K562 (cell line): ENCODE data around the gene IP6K2. TPM values are rescaled to one million over a fixed set of nuclear protein-coding genes. Genes with fewer than 3 reads are reported as not detected.

Source experiments
- MGA ChIP-seq: fragments of 450-650 bp; IDR thresholded peaks from 2 replicates; pipeline ENCODE4 v1.6.1; 2016; ENCODE audit warnings: mild to moderate bottlenecking, moderate library complexity
- RBM34 ChIP-seq: fragments of 200-400 bp; formaldehyde crosslinking; IDR thresholded peaks from 2 replicates; pipeline ENCODE4 v1.6.1; 2018; ENCODE audit warnings: low read length, borderline replicate concordance; ENCODE audit not compliant: insufficient read depth
- REST ChIP-seq, 2 experiments: fragments of 450-650 bp; formaldehyde crosslinking in 1 of 2; IDR thresholded peaks; 2 replicates each; pipeline versions ENCODE4 v1.4.0 to v1.6.1; 2014 to 2020; ENCODE audit warnings: mild to moderate bottlenecking in 2 of 2, borderline replicate concordance in 1 of 2, low read depth in 1 of 2
- TCF7 ChIP-seq: sonication (generic); IDR thresholded peaks from 2 replicates; pipeline ENCODE4 v1.6.1; 2016; ENCODE audit warnings: antibody characterized with exemption, borderline replicate concordance
- ZNF12 ChIP-seq: sonication (generic); formaldehyde crosslinking; IDR thresholded peaks from 2 replicates; pipeline ENCODE4 v1.4.0; 2020; ENCODE audit warnings: mild to moderate bottlenecking, missing genetic modification reagents
- polyA plus RNA-seq, 8 experiments: library from polyadenylated mRNA; depleted of rRNA in 4 of 8; stranded (reverse) in 5 of 8; unstranded in 3 of 8; fragments of >200 nt; fragmentation: Nextera tagmentation in 2 of 8; fragmentation: Illumina TruSeq in 1 of 8; extraction: Ambion mirVana in 2 of 8; extraction: Trizol in 1 of 8; gene quantifications; 2 replicates each; pipeline versions ENCODE4 v1.2.1 to v1.2.3, GENCODE V29; 2011 to 2014; ENCODE audit warnings: inconsistent platforms in 1 of 8, missing spikeins in 1 of 8
- total RNA-seq, 7 experiments: library from RNA; depleted of rRNA in 6 of 7; stranded (reverse); fragments of >200 nt in 6 of 7; fragmentation: Illumina TruSeq in 2 of 7; extraction: Trizol in 2 of 7; gene quantifications; 2 replicates each; pipeline versions ENCODE4 v1.2.1 to v1.2.3, GENCODE V29; 2011 to 2021; ENCODE audit warnings: low replicate concordance in 1 of 7

The IP6K2 gene
- total and polyA plus RNA-seq, 9 of the 15 experiments (the other 6 are each of a cell fraction or from before 2014, with no cell fraction given), result 19.6 to 78.1 (median 48.0) TPM

- TF ChIP-seq REST (IDR thresholded peaks at IDR 0.05; ENCODE audit: borderline replicate concordance) (no peak), REST (CRISPR knock-in tag; IDR thresholded peaks at IDR 0.05; ENCODE audit: low read depth) (no peak), ZNF12 (CRISPR knock-in tag) (no peak), MGA (no peak), TCF7 (no peak), RBM34 (no peak)
These were observed at the start of gene IP6K2 (continued) for GRCh38 chr3:48716982-48717746.
